ENCODE data around the gene HLA-F. TPM values are rescaled to one million over a fixed set of nuclear protein-coding genes. Genes with fewer than 3 reads are reported as not detected.

HLA-F gene
- total RNA-seq, 4 donors from 2014 or later: 27.6 to 122 (median 85.8) TPM

GRCh38 chr6:29729774-29730328 lies 6.6 kb downstream of the HLA-F start:
- TF ChIP-seq CTCF (IDR thresholded peaks at IDR 0.05; ENCODE audit: low read depth): no peak

- no peak for TF ChIP-seq CTCF (IDR thresholded peaks at IDR 0.05; ENCODE audit: low read depth)
Measured at GRCh38 chr6:29730575-29731126, 7.4 kb downstream of the HLA-F start.

GRCh38 chr6:29731281-29731680 lies 8.0 kb downstream of the HLA-F start:
- TF ChIP-seq CTCF (IDR thresholded peaks at IDR 0.05; ENCODE audit: low read depth): no peak

- no peak for TF ChIP-seq CTCF (IDR thresholded peaks at IDR 0.05; ENCODE audit: low read depth)
Measured at GRCh38 chr6:29733057-29733456, 9.8 kb downstream of the HLA-F start.

- no peak for TF ChIP-seq CTCF (IDR thresholded peaks at IDR 0.05; ENCODE audit: low read depth)
Measured at GRCh38 chr6:29734046-29735018, 11.1 kb downstream of the HLA-F start.

- no peak for TF ChIP-seq CTCF (IDR thresholded peaks at IDR 0.05; ENCODE audit: low read depth)
Measured at GRCh38 chr6:29736563-29736962, 13.3 kb downstream of the HLA-F start.

Data from subcutaneous adipose tissue (tissue), 4 donors.